Measurements from ENCODE around the gene CFDP1. TPM values are rescaled to one million over a fixed set of nuclear protein-coding genes. Genes with fewer than 3 reads are reported as not detected.

Gene CFDP1
- total RNA-seq, 1 experiment from 2014 or later = 77.6 TPM

- POLR2A ChIA-PET = no interaction called here
Observed at GRCh38 chr16:75293173-75293572, 140.1 kb downstream of the CFDP1 start.

DNA sequence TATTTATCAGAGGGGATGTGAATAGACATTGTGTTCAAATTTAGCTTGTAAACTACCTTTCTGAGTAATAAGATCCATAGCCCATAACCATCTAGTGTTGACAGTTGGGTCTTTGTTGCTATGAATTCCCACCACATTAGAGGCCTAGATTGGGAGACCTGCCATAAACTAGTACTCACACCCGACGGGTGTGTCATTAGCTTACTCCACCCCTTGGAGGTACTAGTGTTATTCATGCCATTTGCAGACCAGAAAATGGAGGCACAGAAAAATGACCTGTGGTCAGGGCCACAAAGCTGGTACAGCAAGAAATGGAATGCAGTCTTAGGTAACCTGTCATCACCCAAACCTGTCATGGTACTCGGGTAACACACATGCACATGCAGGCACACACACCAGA, 140.6 kb downstream of the CFDP1 start:
- CTCF ChIA-PET = interaction anchor here (0.6 kb wide), 1 partner anchor 28 kb away, joined by 3 read pairs; no protein-coding TSS in a partner anchor
- Mint-ChIP-seq H3K36me3 (ENCODE audit: insufficient read depth, unreplicated experiment) (peaks cover 7% of the 10 kb centered on the region), H3K27me3 (ENCODE audit: insufficient read depth, unreplicated experiment) (no peaks in the 10 kb centered on the region), H3K9me3 (ENCODE audit: unreplicated experiment) (no peaks in the 10 kb centered on the region), H3K4me3 (ENCODE audit: unreplicated experiment) (no peak overlapping the region), H3K27ac (ENCODE audit: unreplicated experiment) (no peak overlapping the region), H3K4me1 (ENCODE audit: low read depth, unreplicated experiment) (no peaks in the 10 kb centered on the region)
- H3K4me1 ChIP-seq = no peaks in the 10 kb centered on the region
- H3K4me3 ChIP-seq (ENCODE audit: low read depth, low read length) = no peak overlapping the region
- H3K9me3 ChIP-seq = no peaks in the 10 kb centered on the region
- POLR2A ChIA-PET = no interaction called here
- no peak for DNase-seq
- no TSS peak for BruUV-seq (replicated peaks)
- H3K27me3 ChIP-seq (replicated peaks; ENCODE audit: control insufficient read depth, insufficient read depth, low read length) = no peaks in the 10 kb centered on the region; the same call in 1 of the 2 replicates
- peaks cover 10% of the 10 kb centered on the region for H3K36me3 ChIP-seq (ENCODE audit: control insufficient read depth, insufficient read depth, low read length)
- intact Hi-C loops (cut with micrococcal nuclease; ENCODE audit: unreplicated experiment) = no loop called here
- TF ChIP-seq, protein P1, sequence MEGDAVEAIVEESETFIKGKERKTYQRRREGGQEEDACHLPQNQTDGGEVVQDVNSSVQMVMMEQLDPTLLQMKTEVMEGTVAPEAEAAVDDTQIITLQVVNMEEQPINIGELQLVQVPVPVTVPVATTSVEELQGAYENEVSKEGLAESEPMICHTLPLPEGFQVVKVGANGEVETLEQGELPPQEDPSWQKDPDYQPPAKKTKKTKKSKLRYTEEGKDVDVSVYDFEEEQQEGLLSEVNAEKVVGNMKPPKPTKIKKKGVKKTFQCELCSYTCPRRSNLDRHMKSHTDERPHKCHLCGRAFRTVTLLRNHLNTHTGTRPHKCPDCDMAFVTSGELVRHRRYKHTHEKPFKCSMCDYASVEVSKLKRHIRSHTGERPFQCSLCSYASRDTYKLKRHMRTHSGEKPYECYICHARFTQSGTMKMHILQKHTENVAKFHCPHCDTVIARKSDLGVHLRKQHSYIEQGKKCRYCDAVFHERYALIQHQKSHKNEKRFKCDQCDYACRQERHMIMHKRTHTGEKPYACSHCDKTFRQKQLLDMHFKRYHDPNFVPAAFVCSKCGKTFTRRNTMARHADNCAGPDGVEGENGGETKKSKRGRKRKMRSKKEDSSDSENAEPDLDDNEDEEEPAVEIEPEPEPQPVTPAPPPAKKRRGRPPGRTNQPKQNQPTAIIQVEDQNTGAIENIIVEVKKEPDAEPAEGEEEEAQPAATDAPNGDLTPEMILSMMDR (IDR thresholded peaks at IDR 0.05; ENCODE audit: insufficient read depth in 1 of 2, low read depth in 1 of 2, low read length in 1 of 2, severe bottlenecking in 1 of 2, unreplicated experiment in 1 of 2) = no peak

More at GRCh38 chr16:75293173-75293572, 140.1 kb downstream of the CFDP1 start:
- TF ChIP-seq, protein P1 (IDR thresholded peaks at IDR 0.05; ENCODE audit: insufficient read depth in 1 of 2, low read depth in 1 of 2, low read length in 1 of 2, severe bottlenecking in 1 of 2, unreplicated experiment in 1 of 2) = no peak
- Mint-ChIP-seq H3K27me3 (ENCODE audit: insufficient read depth, unreplicated experiment) (no peaks in the 10 kb centered on the region), H3K4me1 (ENCODE audit: low read depth, unreplicated experiment) (no peaks in the 10 kb centered on the region), H3K36me3 (ENCODE audit: insufficient read depth, unreplicated experiment) (peaks cover 7% of the 10 kb centered on the region), H3K9me3 (ENCODE audit: unreplicated experiment) (no peaks in the 10 kb centered on the region), H3K27ac (ENCODE audit: unreplicated experiment) (no peak overlapping the region), H3K4me3 (ENCODE audit: unreplicated experiment) (no peak overlapping the region)
- intact Hi-C loops (cut with micrococcal nuclease; ENCODE audit: unreplicated experiment) = no loop called here
- no peaks in the 10 kb centered on the region for H3K9me3 ChIP-seq
- H3K4me1 ChIP-seq = no peaks in the 10 kb centered on the region
- H3K36me3 ChIP-seq (ENCODE audit: control insufficient read depth, insufficient read depth, low read length) = peaks cover 10% of the 10 kb centered on the region
- DNase-seq = no peak
- no peaks in the 10 kb centered on the region; the same call in 1 of the 2 replicates for H3K27me3 ChIP-seq (replicated peaks; ENCODE audit: control insufficient read depth, insufficient read depth, low read length)
- CTCF ChIA-PET = interaction anchor here (0.6 kb wide), 1 partner anchor 28 kb away, joined by 3 read pairs; no protein-coding TSS in a partner anchor
- no TSS peak for BruUV-seq (replicated peaks)
- H3K4me3 ChIP-seq (ENCODE audit: low read depth, low read length) = no peak overlapping the region

DNA sequence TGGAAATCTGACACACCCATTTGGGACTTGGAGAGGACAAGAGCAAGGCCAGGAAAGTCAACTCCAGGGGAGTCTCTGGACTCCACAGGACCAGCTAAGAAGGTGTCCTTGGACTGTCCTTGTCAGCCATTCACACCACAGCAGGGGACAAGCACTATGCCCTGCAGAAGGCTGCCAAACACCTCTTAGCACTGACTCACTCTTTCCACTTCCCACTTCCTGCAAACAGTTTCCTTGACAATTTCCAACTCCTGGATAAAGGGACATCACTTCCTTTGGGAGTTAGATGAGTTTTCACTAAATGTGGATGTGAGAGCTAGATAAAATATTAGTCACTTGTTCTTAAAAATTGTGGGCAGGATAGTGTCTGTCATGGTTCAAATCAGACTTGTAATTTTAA, 144.1 kb downstream of the CFDP1 start:
- H3K4me1 Mint-ChIP-seq (ENCODE audit: low read depth, unreplicated experiment) = no peaks in the 10 kb centered on the region
- DNase-seq = no peak
- ChIA-PET POLR2A (no interaction called here), CTCF (no interaction called here)
- peaks cover 17% of the 10 kb centered on the region for H3K36me3 Mint-ChIP-seq (ENCODE audit: insufficient read depth, unreplicated experiment)
- intact Hi-C loops (cut with micrococcal nuclease; ENCODE audit: unreplicated experiment) = no loop called here
- H3K4me3 ChIP-seq (ENCODE audit: low read depth, low read length) = no peak overlapping the region
- TF ChIP-seq, protein P1 (IDR thresholded peaks at IDR 0.05; ENCODE audit: insufficient read depth in 1 of 2, low read depth in 1 of 2, low read length in 1 of 2, severe bottlenecking in 1 of 2, unreplicated experiment in 1 of 2) = no peak
- no peaks in the 10 kb centered on the region for H3K9me3 Mint-ChIP-seq (ENCODE audit: unreplicated experiment)
- H3K27me3 Mint-ChIP-seq (ENCODE audit: insufficient read depth, unreplicated experiment) = no peaks in the 10 kb centered on the region
- H3K4me1 ChIP-seq = no peaks in the 10 kb centered on the region
- no peak overlapping the region for H3K27ac Mint-ChIP-seq (ENCODE audit: unreplicated experiment)
- no peak overlapping the region for H3K4me3 Mint-ChIP-seq (ENCODE audit: unreplicated experiment)
- no TSS peak for BruUV-seq (replicated peaks)
- no peaks in the 10 kb centered on the region; the same call in 1 of the 2 replicates for H3K27me3 ChIP-seq (replicated peaks; ENCODE audit: control insufficient read depth, insufficient read depth, low read length)
- no peaks in the 10 kb centered on the region for H3K9me3 ChIP-seq
- H3K36me3 ChIP-seq (ENCODE audit: control insufficient read depth, insufficient read depth, low read length) = peaks cover 11% of the 10 kb centered on the region

All from Caco-2 (cell line).